ENCODE data around the gene SH3BGRL3.
"Not testable (repeated sequence)": the region's sequence is repeated elsewhere in the genome, so short reads cannot be mapped to it uniquely, and the experiment has no call there.

Gene SH3BGRL3

GRCh38 chr1:26290122-26290881, 10.4 kb downstream of the SH3BGRL3 start:
- in situ Hi-C loops (cut with MboI; ENCODE audit: low sequenced_read_pairs): no loop called here

- in situ Hi-C loops (cut with MboI; ENCODE audit: low sequenced_read_pairs): no loop called here
Observed at GRCh38 chr1:26290882-26291261, 11.0 kb downstream of the SH3BGRL3 start.

- in situ Hi-C loops (cut with MboI; ENCODE audit: low sequenced_read_pairs): no loop called here
Observed at GRCh38 chr1:26291433-26291832, 11.5 kb downstream of the SH3BGRL3 start.

GRCh38 chr1:26291939-26292338, 12.1 kb downstream of the SH3BGRL3 start:
- in situ Hi-C loops (cut with MboI; ENCODE audit: low sequenced_read_pairs): no loop called here

- in situ Hi-C loops (cut with MboI; ENCODE audit: low sequenced_read_pairs): not testable (repeated sequence)
Observed at GRCh38 chr1:26292735-26293134, 12.8 kb downstream of the SH3BGRL3 start.

GRCh38 chr1:26293911-26294463, 14.1 kb downstream of the SH3BGRL3 start:
- in situ Hi-C loops (cut with MboI; ENCODE audit: low sequenced_read_pairs): no loop called here

- in situ Hi-C loops (cut with MboI; ENCODE audit: low sequenced_read_pairs): no loop called here
Observed at GRCh38 chr1:26295194-26296138, 15.6 kb downstream of the SH3BGRL3 start.

GRCh38 chr1:26296340-26297056, 16.6 kb downstream of the SH3BGRL3 start:
- in situ Hi-C loops (cut with MboI; ENCODE audit: low sequenced_read_pairs): no loop called here

- in situ Hi-C loops (cut with MboI; ENCODE audit: low sequenced_read_pairs): no loop called here
Observed at GRCh38 chr1:26297057-26297790, 17.3 kb downstream of the SH3BGRL3 start.

GRCh38 chr1:26297791-26298124, 17.9 kb downstream of the SH3BGRL3 start:
- in situ Hi-C loops (cut with MboI; ENCODE audit: low sequenced_read_pairs): no loop called here

- in situ Hi-C loops (cut with MboI; ENCODE audit: low sequenced_read_pairs): no loop called here
Observed at GRCh38 chr1:26300578-26301275, 20.8 kb downstream of the SH3BGRL3 start.

- in situ Hi-C loops (cut with MboI; ENCODE audit: low sequenced_read_pairs): no loop called here
Observed at GRCh38 chr1:26302733-26303405, 23.0 kb downstream of the SH3BGRL3 start.

GRCh38 chr1:26305667-26306289, 25.9 kb downstream of the SH3BGRL3 start:
- in situ Hi-C loops (cut with MboI; ENCODE audit: low sequenced_read_pairs): no loop called here

GRCh38 chr1:26306290-26307229, 26.7 kb downstream of the SH3BGRL3 start, which contains the start of gene UBXN11:
TSS of gene UBXN11 (minus strand) at chr1:26306636. CDS start at chr1:26302883, 3,753 bp downstream.
- in situ Hi-C loops (cut with MboI; ENCODE audit: low sequenced_read_pairs): no loop called here

GRCh38 chr1:26307363-26307781, 27.5 kb downstream of the SH3BGRL3 start:
- in situ Hi-C loops (cut with MboI; ENCODE audit: low sequenced_read_pairs): no loop called here

GRCh38 chr1:26307966-26308899, 28.3 kb downstream of the SH3BGRL3 start:
- in situ Hi-C loops (cut with MboI; ENCODE audit: low sequenced_read_pairs): not testable (repeated sequence)

Data from HL-60/S4 treated with retinoic acid at 250 ng/mL for 4 days and 3 days (cell line).